ENCODE results near the gene ABI3.

The ABI3 gene

DNA sequence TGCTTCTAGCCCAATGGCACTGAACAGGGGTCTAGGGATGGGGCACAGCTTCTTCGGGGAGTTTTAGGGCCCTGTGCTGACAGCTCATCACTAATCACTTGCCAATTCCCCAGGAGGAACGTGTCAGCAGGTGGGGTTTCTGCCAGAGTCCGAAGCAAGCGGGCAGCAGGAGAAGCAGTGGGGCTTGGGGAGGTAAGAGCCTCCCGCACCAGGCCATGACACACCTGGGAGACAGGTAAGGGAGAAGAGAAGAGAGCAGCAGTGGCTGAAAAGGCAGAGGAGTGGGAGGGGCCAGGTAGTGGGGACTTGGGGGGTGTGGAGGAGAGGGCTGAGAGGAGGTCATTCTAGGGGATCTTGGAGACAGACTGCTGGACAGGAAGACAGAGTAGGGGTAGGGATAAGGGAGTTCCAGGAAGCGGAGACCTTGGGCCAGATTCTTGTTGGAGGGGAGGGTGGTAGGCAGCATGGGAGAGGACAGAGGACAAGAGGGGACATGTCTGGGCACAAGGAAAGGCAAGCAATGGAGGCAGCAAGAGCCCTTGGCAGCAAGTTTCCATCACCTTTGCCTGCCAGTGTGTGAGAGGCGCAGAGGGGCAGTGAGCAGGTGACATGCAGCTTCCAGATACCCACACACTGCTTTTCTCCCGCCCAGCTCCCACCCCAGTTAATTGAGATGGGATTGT is 15.2 kb downstream of the ABI3 start:
- no peak for DNase-seq

DNA sequence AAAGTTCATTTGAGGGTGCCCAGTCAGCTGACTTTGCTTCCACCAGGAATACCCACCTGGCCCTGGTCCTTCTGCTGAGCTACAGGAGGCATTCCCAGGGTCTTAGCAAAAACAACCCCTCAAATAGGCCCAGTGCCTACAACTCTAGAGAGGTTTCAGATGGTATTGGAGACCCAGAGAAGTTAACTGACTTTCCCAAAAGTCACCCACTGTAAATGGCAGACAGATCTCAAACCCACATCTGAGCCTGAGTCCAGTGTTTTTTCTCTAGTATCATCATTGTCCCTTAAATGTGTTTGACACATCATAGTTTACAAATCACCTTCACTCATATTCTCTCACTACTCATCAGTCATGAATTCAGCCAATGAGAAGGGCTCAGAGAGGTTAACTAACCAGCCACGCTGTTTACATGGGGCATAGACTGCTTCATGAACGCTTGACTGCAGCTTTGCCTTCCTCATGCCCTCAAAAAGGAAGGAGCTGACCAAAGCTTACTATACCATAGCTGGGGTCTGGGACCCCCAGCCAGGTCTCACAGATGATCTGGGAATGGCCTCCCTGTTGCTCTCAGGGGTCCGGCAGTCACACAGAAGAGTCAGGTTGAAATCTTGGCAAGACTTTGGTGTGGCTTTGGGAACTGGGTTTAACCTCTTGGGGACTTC is 16.4 kb downstream of the ABI3 start:
- DNase-seq = no peak

DNA sequence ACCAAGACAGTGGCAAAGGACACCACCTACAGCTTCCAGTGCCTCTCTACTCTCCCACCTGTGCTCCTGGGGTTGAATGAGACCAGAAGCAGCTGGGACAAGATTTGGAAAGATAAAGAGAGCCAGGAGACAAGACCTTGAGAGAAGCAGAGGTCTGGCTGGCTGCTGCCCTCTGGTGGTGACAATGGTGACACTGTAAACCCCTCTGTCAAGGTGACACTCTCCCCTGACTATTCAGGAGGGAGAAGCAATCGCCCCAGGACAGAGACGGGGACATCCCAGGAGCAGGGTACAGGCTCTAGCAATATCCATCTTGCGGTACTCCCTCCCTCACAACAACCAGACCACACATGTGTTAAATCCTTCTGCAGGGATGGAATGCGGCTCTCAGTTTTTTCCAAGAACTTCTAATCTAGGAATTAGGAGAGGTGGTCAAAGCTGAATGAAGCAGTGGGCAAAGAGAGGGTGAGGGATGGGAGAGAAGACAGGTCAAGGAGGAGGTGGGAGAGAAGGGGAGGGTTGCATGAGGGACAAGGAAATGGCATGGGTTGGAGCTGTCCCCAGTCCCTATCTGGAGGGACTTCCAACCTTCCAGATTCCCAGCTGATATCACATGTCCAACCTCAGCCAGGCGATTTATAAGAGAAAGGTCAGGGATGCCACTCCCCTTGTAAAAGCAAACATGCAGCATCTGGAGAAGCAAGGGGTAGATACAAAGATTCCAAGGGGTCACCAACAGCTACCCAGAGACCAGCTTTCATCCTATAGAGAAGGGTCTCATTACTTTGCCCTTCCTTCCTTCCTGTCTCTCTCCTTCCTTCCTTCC is 17.1 kb downstream of the ABI3 start:
- DNase-seq = peak; percentile 33

DNA sequence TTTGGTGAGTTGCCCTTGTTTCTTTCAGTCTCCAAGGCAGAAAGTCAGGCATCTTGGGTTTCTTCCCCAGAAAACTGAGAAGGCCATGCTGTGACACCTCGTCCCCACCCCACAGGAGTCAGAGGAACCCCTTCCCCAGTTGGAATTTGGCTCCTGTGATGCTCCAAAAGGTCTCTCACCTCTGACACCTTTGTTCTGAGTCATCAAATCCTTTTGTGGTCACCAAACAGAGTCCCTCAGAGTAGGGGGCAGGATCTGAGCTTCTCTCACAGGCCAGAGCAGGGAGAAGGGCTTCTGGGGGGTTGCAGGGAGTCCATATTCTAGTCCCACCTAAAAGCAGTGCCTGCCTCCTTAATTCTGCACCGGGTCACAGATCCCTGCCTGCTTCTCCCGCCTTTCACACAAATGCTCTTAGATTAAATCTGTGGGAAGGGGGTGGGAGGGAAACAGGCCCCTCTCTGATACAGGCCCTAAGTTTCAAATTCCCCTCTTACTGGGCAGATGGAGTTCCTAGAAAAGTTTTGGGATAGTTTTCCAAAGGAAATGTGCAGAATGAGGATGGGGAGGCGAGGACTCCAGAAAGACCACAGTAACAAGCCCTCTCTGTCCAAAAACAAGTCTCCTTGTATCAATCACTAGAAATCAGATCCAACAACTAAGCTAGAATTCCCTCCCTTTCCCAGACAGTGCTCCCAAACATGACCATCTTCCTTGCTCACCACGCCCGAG is 18.7 kb downstream of the ABI3 start:
- no peak for DNase-seq

DNA sequence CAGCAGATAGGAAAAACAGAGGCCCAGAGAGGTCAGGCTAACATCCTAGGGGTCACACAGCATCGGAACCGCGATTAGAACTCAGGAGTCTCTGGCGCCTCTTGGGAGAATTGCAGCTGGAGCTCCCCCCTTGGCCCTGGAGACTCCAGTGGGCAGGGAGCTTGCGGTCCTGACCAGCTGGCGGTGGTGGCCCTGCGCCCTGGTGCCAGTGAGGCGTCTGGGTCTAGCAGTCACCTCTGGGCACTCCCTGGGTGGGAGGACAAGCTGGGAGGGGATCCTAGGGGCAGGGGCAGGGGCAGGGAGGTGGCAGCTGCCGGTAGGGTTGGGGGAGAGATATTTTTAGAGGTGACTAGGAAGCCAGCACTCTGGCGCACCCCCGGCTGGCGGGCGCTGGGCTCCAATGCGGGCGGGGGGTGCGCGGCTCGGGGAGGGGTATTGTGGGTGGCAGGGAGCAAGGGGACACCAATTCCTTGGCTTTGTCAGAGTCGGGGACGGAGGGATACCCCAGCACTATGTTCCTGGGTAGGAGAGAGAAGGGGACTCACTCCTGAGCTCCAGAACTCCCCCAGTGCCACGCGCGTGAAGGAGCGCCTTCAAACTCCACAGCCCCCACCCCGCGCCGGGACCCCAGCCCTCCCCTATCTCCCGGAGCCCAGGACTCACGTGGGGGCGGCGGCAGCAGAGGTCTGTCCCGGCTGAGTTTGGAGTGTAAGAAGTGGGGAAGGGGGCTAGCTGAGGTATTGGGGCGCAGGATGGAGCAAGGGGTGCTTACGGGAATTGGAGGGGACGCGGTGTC is 19.5 kb downstream of the ABI3 start:
- DNase-seq = no peak

DNA sequence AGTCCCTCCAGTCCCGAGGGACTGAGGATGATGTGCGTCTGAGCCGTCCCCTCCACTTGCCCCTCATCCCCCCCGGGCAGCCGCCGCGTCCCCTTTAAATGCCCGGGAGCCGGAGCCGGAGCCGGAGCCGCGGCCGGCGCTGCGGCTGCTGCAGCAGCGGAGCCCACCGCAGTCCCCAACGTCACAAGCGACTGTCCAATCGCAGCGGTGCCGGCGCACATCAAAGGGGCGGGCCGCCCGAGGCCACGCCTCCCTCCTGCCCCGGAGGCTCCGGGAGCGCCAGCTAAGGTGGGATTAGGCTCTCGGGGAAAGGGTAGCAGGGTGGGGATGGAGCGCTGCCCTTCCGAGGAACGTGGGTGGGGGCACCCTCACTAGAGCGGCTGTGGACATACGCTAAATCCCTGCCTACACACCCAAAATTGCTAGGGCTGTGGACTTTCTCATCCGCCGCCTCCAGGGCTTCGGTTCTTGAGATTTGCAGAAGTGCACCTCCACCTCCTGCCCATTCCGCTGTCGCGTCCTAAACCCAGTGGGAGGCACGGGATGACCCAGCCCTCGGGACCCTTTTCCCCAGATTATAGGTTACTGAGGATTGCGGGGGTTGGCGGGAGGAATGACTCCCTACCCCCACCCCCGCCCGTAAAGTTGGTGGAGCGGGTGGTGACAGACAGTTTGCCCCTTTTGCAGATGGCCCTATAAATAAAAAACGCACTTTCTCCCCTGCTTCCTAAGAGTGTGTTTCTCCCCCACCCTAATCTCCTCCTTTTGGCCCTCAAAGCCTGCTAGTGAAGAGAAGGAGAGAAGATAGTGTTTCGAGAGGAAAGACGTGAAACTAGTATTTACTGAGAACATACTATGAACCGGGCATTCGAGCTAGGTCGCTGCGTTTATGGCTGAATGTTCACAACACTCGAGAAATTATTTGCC is 20.4 kb downstream of the ABI3 start, which contains the start of gene PHOSPHO1:
Gene PHOSPHO1 (minus strand): TSS at position 152 of the 927 bp plus-strand sequence. CDS start 4,096 bp downstream, outside the sequence.
- peak; percentile 71 for DNase-seq

DNA sequence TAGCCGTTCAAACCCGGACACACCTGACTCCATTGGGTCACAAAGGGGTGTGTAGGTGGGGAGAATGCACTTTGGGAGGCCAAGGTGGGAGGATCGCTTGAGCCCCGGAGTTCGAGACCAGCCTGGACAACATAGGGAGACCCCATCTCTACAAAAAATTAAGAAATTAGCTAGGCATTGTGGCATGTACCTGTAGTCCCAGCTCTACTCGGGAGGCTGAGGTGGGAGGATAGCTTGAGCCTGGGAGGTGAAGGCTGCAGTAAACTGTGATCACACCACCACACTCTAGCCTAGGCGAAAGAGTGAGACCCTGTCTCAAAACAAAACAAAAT is 21.0 kb downstream of the ABI3 start:
- DNase-seq = no peak

DNA sequence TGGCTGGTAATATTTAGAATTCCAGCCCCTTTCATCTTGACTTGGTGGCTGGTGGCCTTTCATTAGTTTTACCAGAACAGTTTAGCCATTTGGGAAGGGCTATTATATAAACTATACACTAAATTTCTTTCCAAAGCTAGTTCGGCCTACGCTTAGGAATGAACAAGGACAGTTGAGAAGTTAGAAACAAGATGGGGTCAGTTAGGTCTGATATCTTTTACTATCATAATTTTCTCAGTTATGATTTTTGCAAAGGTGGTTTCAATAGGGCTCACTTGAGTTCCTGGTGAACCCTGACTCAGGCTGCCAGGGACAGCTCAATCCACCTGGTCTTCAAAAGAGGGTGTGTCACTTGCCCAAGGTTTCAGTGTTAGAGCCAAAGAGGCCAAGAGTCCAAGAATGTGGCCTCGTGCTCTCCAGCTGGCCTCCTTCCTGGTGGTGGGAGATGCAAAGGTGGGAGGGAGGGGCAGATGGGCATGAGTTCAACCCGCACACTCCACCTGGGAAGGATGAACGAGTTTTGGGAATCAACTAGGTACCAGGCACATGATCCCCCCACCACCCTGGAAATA is 24.1 kb downstream of the ABI3 start:
- no peak for DNase-seq

DNA sequence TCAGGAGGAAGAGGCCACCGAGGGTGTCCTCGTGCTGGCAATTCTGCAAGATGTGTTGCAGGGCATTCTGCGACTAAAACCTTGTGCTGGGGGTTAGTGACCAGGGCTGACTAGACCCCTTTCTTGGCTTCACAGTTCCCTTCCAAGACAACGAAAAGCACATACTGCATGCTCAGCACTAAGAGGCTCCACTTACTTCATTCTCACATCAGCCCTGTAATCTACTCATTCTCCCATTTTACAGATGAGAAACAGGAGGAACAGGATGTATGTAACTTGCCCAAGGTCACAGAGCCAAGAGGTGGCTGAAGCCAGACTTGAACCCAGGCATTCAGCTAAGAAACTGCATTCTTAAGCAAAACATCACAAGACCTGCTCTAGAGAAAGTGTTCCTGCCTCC is 25.4 kb downstream of the ABI3 start:
- DNase-seq = no peak

DNA sequence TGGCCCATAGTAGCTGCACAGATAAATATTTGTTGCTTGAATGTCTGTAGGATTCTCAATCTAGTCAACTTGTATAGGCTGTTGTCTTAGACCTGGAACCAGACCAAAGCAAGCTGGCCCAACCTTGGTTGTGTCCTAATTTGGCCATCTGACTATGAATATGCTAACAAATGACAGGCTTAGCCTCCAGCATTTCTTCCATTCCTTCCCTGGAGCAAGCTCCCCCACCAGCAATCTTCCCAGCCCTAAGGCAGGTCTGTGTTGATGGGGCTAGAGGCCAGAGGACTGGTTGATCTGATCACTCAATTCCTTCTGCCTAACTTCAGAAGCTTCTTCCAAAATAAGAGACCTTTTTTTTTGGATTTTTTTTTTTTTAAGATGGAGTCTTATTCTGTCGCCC is 29.5 kb downstream of the ABI3 start:
- DNase-seq = no peak

DNA sequence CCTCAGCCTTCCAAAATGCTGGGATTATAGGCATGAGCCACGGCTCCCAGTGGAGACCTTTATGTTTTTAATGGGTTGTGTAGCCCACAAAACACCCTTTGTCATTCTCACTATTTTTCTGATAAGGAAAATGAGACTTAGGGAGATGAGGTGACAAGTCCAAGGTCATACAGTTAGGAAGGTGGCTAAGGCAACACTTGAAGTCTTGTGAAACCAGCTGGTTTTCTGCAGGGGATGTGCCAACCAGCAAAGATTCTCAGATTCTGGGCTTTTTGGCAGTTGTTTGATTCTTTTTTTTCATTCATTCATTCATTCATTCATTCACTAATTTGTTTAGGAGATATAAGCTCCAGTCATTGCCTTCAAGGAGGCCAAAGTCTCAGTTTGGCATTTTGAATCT is 30.1 kb downstream of the ABI3 start:
- no peak for DNase-seq

DNA sequence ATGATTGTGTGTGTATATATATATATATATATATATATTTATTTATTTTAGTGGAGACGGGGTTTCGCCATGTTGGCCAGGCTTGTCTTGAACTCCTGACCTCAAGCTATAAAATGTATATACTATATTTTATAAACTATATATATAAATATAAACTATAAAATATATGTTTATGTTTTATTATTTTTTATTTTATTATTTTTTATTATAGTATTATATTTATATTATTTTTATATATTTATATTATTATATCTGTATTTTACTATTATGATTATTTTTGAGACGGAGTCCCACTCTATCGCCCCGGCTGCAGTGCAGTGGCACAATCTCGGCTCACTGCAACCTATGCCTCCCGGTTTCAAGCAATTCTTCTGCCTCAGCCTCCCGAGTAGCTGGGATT is 30.5 kb downstream of the ABI3 start:
- no peak for DNase-seq

DNA sequence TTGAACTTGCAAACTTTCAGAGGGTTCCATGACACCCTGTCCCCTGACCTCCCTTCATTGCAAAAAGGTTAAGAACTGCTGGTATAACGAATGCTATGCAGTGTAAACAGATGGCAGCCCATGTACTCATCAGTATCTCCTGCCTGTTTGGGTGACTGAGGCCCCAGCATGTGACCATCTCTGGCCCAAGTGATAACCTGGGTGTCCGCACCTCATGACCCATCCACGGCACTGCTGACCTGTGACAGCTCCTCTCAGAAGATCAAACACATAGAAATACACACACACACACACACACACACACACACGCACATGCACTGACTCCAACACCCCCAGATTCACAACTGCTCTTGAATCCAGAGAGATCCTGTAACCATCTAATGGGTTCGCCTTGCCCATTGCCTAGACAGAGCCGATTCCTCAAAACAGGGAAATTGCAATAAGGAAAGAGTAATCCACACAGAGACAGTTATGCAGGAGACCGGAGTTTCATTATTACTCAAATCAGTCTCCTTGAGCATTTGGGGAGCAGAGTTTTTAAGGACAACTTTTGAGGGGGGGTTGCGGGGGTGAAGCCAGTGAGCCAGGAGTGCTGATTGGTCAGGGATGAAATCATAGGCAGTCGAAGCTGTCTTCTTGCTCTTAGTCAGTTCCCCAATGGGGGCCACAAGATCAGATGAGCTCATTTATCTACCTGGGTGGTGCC is 31.3 kb downstream of the ABI3 start:
- no peak for DNase-seq

DNA sequence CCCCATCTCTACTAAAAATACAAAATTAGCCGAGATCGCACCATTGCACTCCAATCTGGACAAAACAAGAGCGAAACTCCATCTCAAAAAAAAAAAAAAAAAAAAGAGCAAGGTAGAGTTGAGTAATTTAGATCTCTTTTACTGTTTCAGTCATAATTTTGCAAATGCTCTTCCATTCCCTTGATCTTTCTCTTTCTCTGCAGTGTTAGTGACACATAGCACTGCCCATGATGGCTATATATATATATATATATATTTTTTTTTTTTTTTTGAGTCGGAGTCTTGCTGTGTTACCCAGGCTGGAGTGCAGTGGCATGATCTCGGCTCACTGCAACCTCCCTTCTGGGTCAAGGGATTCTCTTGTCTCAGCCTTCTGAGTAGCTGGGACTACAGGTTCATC is 32.3 kb downstream of the ABI3 start:
- DNase-seq = no peak

DNA sequence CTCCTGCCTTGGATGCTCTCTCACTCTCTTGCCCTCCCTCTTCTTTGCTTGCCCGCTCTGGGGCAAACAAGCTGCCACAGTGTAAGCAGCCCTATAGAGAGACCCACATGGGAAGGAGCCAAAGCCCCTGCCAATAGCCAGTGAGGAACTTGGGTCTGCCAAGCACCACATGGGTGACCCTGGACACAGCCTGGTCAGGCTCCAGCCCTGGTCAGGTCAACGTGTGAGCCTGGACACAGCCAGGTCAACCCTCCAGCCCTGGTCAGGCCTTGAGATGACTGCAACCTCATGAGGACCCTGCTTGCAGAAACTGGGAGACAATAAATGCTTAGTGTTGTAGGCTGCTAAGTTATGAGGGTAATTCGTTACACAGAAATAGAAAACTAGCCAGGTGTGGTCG is 34.3 kb downstream of the ABI3 start:
- DNase-seq = no peak

DNA sequence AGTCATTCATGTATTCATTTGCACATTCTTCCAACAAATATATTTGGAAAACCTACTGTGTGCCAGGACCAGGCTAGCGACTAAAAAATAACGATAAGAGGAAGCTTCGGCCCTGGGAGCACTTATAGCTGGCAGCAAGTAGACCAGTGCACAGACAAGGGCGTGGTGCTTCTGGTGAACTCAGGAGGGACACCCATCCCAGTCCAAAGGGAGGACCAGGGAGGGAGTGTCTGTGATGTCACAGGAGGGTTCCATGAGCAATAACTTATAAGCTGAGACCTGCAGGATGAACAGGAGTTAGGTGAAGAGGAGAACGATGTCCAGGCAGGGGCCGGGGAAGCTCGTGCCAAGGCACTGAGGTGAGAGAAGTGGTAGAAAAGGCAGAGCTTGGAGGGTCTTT is 37.4 kb downstream of the ABI3 start:
- DNase-seq = no peak

DNA sequence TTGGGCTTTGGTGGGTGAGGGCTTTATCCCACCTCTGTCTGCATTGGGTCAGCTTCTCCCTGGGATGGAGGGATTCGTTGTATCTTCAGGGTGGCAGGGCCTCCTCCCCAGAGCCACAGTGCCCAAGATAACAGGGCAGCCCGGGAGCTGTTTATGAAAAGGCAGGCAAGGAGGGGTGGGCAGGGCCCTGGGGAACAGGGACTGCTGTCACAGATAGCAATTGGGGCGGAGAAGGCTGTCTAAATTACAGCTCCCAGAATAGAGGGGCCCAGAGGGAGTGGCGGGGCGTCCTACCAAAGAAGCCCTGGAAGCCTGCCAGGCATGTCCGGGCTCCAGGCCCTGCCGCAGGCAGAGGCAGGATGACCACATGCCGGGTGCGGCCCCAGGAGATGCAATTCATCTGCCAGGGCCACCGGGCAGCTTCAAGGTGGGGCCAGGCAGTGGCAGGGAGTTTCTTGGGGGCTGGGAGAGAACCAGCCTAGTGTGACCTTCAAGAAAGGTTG is 38.8 kb downstream of the ABI3 start:
- no peak for DNase-seq

DNA sequence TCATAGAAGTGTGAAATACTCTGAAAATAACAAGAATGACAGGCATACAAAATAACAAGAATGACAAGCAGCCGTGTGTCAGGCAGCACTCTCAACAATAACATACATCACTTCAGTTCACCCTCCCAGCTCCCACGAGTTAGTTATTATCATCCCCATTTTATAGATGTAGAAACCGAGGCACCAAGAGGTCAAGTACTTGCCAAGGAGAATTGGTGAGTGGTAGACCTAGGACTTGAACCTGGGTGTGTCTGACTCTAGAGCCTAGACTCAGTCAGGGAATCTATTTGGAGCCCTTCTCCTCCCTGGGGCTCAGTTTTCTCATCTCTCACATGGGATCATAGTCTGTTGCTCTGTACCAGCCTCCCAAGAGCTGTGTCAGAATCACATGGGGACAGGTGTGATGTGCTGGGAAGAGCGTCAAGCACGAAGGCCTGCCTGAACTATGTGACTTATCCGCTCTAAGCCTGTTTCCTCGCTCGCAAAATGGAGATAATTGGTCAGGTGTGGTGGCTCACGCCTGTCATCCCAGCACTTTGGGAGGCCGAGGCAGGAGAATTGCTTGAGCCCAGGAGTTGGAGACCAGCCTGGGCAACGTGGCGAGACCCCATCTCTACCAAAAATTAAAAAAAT is 39.5 kb downstream of the ABI3 start:
- DNase-seq = no peak

DNA sequence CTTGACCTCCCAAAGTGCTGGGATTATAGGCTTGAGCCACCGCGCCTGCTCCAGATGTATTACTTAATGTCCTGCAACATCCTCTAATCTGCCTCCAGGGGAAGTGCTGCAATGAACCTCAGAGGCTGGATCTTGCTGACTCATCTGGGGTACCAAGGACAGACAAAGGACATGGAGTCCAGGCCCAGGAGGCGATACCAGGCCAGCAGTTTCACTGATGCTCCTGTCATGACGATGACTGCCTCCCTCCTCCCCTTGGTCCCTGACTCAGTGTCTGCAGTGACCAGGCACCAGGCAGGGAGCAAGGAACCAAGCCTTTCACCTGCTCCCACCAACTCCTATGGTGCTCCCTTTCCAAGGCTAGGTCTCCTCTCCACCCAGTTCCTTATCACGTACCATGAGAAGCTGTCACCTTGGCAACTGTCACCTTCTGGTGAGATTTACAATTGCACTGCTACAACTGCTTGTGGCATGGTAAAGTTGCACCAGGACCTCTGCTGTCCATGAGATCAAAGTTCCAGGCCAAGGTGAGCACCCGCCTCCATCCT is 41.7 kb downstream of the ABI3 start:
- DNase-seq = no peak

Data from T1000 (cell line).